BJ (cell line): Measurements from ENCODE around the gene PRKCH. TPM values are rescaled to one million over a fixed set of nuclear protein-coding genes. Genes with fewer than 3 reads are reported as not detected.
A peak's percentile ranks its signal among the peaks of the same experiment; 100 is the strongest.

Experiments
- CTCF ChIA-PET: fragments of 350-600 bp; formaldehyde crosslinking; extraction: SDS; loops from one replicate; lab custom pipeline; 2021; ENCODE audit warnings: antibody characterized with exemption, inconsistent platforms; lab: Yijun Ruan, JAX
- POLR2A ChIA-PET: fragments of 300-600 bp; sonication (Branson Sonifier 250); formaldehyde crosslinking; extraction: SDS; loops from one replicate; lab custom pipeline; 2021; ENCODE audit warnings: antibody characterized with exemption; lab: Charles Lee
- DNase-seq: peaks from one replicate; pipeline ENCODE4 v3.0.0-alpha.2; 2011; ENCODE audit warnings: low read depth
- H3K27me3 ChIP-seq: 2 replicates; pipeline ENCODE4 v1.6.0; 2011; ENCODE audit warnings: low read length; ENCODE audit not compliant: control insufficient read depth, insufficient read depth
- H3K36me3 ChIP-seq: 2 replicates; pipeline ENCODE4 v1.5.1; 2011; ENCODE audit warnings: low read length; ENCODE audit not compliant: control insufficient read depth, insufficient read depth
- H3K4me3 ChIP-seq: 2 replicates; pipeline ENCODE4 v1.5.1; 2011; ENCODE audit warnings: low read depth, mild to moderate bottlenecking, control low read depth, low read length
- CTCF ChIP-seq: IDR thresholded peaks from 2 replicates; pipeline ENCODE4 v1.5.1; 2011; ENCODE audit warnings: low read depth, mild to moderate bottlenecking, control low read depth, inconsistent platforms, low read length, moderate library complexity; ENCODE audit not compliant: insufficient read depth
- polyA plus RNA-seq: library from polyadenylated mRNA; depleted of rRNA; stranded (reverse); fragments of >200 nt; gene quantifications from 2 replicates; pipeline ENCODE4 v1.2.3, GENCODE V29; 2011

PRKCH gene
- polyA plus RNA-seq, 1 experiment: 2.0 TPM

- no peak overlapping the region for H3K4me3 ChIP-seq
- DNase-seq: no peak
- no peak for TF ChIP-seq CTCF
- ChIA-PET CTCF (interaction anchor here (2.5 kb wide), 1 partner anchor 35 kb away, joined by 13 read pairs; no protein-coding TSS in a partner anchor), POLR2A (no interaction called here)
- H3K27me3 ChIP-seq: no peaks in the 10 kb centered on the region
- no peaks in the 10 kb centered on the region for H3K36me3 ChIP-seq
Observed at GRCh38 chr14:61510736-61511557, 189.6 kb downstream of the PRKCH start.

GRCh38 chr14:61511558-61511948 lies 190.2 kb downstream of the PRKCH start:
- H3K27me3 ChIP-seq: no peaks in the 10 kb centered on the region
- no peak overlapping the region for H3K4me3 ChIP-seq
- ChIA-PET POLR2A (interaction anchor here (0.6 kb wide), 1 partner anchor 51 kb away, joined by 8 read pairs; no protein-coding TSS in a partner anchor), CTCF (interaction anchor here (2.5 kb wide), 1 partner anchor 36 kb away, joined by 13 read pairs; no protein-coding TSS in a partner anchor)
- DNase-seq: no peak
- no peaks in the 10 kb centered on the region for H3K36me3 ChIP-seq
- TF ChIP-seq CTCF: no peak

GRCh38 chr14:61512026-61512834 lies 190.9 kb downstream of the PRKCH start:
- ChIA-PET CTCF (interaction anchor here (0.7 to 2.5 kb wide), 7 partner anchors 11 to 194 kb away, joined by 3 to 13 read pairs (median 3); no protein-coding TSS in a partner anchor), POLR2A (interaction anchor here (0.6 to 0.8 kb wide), 5 partner anchors 12 to 430 kb away, joined by 8 to 30 read pairs (median 15); no protein-coding TSS in a partner anchor)
- TF ChIP-seq CTCF: no peak
- H3K27me3 ChIP-seq: no peaks in the 10 kb centered on the region
- no peaks in the 10 kb centered on the region for H3K36me3 ChIP-seq
- no peak overlapping the region for H3K4me3 ChIP-seq
- peak; percentile 85 for DNase-seq

- no peak for DNase-seq
Observed at GRCh38 chr14:61513986-61514830, 192.8 kb downstream of the PRKCH start.

More at GRCh38 chr14:61513986-61514830, 192.8 kb downstream of the PRKCH start:
- POLR2A ChIA-PET: no interaction called here
- no peak for TF ChIP-seq CTCF
- no peaks in the 10 kb centered on the region for H3K36me3 ChIP-seq
- CTCF ChIA-PET: interaction anchor here (0.6 kb wide), 1 partner anchor 53 kb away, joined by 3 read pairs; no protein-coding TSS in a partner anchor
- no peaks in the 10 kb centered on the region for H3K27me3 ChIP-seq
- no peak overlapping the region for H3K4me3 ChIP-seq
